GM18909 (cell line): ENCODE results near the gene TRPV4.
"Not testable (repeated sequence)": the region's sequence is repeated elsewhere in the genome, so short reads cannot be mapped to it uniquely, and the experiment has no call there.

Experiments
- ATAC-seq: cut with Tn5 transposase; IDR thresholded peaks from one replicate; pipeline ENCODE4 v1.9.1; 2021; ENCODE audit warnings: mild to moderate bottlenecking; ENCODE audit not compliant: unreplicated experiment, poor library complexity

The TRPV4 gene

GRCh38 chr12:109861689-109862314 lies 28.6 kb upstream of the TRPV4 start:
- no peak for ATAC-seq

DNA sequence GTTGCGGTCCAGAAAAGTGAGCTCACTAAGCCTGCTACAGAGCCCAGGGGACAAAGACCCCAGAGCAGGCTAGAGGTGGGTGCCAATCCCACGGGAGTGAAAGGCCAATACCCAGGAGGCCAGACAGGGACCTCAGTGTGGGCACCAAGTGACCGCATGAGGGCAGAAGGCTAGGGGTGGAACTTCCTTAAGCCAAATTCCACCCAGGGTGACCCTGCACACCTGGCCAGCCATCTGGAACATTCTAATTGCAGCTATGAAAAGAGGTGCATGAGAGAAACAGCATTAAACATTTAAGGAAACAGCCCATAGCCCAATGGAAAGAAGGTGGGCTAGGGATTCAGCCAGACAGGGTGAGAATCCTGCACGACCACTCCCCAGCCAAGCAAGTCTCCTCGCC lies 27.8 kb upstream of the TRPV4 start:
- no peak for ATAC-seq

DNA sequence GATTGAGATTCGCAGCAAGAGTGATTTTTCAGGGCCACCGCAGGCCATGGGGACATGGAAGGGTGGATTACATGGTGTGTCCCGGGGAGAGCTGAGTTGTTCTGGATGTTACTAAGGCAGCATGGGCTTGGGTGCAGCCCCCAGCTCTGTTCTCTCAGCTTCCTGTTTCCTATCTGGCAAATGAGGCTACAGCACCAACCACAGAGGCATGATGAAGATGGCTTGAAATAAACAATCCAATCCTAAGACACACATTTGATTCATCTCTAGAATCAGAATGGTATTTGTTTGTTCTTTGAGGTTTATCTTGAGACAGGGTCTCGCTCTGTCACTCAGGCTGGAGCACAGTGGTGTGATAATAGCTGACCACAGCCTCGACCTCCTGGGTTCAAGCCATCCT lies 25.6 kb upstream of the TRPV4 start:
- ATAC-seq: no peak

DNA sequence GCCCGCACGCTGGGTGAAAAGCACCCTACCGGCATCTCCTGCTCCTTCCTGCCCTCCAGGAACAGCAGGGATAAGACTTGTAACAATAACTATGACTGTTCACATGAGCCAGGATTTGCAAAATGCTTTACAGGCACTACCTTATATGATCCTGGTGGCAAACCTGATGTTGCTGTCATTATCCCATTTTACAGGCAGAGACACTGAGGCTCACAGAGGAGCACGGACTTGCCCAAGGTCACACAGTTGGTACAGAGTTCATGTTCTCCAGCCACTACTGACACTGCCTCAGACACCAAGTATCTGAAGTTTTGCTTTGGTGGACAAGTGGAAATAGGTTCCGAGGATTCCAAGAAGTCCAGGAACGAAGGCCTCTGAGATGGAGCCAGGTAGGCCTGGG lies 24.5 kb upstream of the TRPV4 start:
- no peak for ATAC-seq

DNA sequence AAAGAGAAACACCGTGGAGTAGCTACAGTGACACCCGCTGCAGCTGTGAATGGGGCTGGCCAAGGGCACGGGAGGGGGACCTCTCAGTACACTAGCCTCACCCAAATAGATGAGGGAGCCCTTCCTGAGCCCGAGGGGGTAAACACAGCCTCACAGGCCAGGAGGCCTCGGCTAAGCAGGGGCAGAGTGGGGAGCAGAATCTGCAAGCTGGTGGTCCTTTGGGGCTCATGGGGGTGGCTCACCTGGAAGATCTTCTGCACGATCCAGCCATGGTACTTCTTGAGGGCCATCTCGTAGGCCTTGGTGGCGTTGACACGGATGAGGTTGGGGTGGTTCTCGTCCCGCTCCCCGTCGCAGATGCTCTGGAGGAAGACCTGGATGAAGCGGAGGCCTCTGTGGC lies 22.2 kb upstream of the TRPV4 start:
- no peak for ATAC-seq

GRCh38 chr12:109850518-109850917 lies 17.3 kb upstream of the TRPV4 start:
- ATAC-seq: not testable (repeated sequence)

DNA sequence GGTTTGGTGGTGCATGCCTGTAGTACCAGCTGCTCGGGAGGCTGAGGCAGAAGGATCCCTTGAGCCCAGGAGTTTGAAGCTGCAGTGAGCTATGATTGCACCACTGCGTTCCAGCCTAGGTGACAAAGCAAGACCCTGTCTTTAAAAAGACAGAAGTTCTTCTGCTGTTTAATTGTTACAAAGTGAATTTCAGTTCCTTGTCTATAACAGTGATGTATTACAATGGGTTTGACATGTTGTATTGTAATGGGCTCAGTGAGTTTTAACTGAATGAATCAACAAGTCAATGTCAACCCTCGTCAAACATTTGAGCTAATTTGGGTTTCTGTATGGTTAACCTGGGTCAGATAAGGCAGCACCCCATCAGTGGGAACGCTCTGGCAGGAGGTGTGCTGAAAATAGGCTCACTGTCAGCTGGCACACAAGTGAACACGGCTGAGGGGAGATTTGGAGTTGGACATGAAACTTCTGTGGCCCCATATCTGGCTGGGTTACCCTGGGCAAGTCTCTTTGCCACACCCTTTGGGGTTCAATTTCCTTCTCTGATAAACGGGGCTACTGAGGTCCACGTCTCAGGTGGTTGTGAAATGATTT lies 14.0 kb upstream of the TRPV4 start:
- no peak for ATAC-seq

- no peak for ATAC-seq
Measured at GRCh38 chr12:109845824-109846205, 12.6 kb upstream of the TRPV4 start.

DNA sequence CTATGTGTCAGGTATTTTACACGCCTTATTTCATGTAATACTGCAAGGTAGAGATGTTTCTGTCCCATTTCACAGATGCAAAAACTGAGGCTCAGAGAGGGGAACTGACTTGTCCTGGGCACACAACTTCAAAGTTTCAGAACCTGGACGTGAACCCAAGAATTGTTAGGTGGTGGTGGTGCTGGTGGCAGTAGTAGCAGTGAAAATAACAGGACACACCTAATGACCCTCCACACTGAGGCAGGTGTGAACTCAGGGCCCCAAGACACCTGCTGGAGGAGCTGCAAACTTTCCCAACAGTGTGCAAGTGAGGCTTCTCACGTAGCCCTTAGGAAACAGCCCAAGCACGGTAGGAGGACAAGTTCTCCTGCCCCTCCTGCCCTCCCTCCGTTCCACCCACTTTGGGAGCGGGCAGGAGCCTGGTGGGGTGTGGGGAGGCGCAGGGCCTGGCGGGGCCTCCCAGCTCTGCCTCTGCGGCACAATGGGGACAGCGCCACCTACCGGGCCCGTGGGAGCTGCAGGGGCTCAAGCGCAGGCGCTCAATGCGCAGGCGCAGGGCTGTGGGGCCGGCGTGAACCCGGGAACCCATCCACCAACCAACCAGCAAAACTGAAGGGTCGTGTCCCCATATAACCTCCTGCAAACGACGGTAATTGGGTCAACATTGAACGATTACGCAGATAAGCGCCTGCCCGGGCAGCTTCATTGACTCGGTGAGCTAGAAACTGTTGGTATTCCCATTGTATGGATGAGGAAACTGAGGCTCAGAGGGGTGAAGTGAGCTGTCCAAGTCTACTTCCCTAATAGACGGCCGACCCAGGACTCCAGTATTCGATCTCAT lies 12.0 kb upstream of the TRPV4 start:
- peak; percentile 77 for ATAC-seq

- no peak for ATAC-seq
Measured at GRCh38 chr12:109844091-109844490, 10.9 kb upstream of the TRPV4 start.

DNA sequence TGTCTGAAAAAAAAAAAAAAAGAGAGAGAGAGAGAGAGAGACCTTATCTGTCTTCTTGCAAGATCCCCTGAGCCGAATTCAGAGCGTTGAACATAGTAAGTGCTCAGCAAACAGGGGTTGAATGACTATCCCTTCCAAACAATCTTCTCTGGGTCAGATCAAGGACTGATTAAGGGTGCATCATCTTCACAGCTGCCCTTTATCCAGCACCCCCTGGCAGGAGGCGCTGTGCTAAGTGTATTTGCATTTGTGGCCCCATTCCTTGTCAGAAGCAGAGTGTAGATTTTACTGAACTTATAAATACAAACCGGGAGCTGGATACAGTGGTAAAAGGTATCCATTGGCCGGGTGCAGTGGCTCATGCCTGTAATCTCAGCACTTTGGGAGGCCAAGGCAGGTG lies 8.8 kb upstream of the TRPV4 start:
- ATAC-seq: no peak

DNA sequence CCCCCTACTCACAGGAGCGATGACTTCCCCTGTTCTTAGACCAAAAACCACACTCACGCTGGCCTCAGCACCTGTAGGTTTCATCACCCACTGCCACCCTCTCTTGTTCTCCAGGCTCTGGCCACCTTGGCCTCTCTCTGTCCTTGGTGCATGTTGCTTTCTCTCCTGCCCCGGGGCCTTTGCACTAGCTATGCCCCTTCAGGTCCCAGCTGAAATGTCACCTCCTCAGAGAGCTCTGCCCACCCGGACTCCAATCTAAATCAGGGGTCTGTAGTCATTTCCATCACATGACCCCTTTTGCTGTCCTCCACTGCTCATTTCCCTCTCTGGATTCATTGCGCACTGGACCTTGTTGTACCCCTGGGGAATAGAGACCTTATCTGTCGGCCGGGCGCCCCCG lies 8.2 kb upstream of the TRPV4 start:
- ATAC-seq: no peak

DNA sequence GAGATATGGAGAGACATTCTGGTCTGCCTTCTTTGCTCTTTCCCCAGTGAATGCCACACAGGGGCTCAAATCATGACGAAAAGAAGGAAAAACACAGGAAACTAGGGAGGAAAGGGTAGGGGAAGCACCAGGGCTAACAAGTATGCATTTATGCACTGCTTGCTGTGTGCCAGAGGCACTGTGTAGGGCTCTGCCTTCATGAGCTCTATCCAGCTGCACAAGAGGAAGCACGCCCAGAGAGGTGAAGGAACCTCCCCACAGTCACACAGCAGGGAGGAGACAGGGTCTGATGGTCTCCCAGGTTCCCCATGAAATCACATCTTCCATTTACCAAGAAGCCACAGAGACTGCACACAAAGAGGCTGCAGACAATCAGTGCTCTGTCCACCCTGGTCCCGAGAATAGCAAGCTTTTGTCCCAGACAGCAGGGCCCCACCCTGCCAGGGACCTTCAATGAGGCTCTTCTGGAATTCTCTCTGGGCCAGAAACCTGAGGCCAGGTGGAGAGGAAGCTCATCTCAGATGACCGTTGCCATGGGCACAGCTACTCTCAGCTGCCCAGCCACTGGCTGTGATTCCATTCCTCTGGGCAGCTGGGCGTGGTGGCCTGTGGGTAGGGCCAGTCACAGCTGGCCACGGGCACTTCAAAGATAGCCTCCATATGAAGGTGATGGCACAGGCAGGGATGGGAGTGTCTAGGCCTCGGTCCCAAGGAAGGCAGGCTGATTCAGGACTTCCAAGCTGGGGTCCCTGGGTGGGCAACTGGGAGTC lies 7.3 kb upstream of the TRPV4 start:
- no peak for ATAC-seq

- no peak for ATAC-seq
Measured at GRCh38 chr12:109839444-109839843, 6.2 kb upstream of the TRPV4 start.

- no peak for ATAC-seq
Measured at GRCh38 chr12:109836916-109837315, 3.7 kb upstream of the TRPV4 start.

GRCh38 chr12:109835827-109836226 lies 2.6 kb upstream of the TRPV4 start:
- ATAC-seq: no peak

GRCh38 chr12:109832541-109833306 lies 474 bp downstream of the TRPV4 start:
- ATAC-seq: no peak

DNA sequence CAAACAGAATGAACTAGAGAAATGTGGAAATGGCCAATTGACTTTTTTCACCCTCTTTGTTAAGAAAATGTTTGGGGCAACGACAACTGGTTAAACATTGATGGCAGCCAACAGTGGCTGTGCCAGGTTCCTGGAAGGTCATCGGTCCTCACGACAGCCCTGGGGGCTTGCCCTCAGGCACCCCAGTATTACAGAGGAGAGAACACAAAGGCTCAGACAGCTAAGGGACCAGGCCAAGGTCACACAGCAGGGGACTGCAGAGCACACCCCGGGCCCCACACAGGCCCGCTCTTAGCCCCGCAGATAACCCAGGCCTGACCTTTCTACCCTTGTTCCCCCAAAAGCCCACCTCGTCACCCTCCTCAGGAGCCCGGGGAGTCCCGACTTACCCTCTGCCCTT lies 1.3 kb downstream of the TRPV4 start:
- no peak for ATAC-seq

DNA sequence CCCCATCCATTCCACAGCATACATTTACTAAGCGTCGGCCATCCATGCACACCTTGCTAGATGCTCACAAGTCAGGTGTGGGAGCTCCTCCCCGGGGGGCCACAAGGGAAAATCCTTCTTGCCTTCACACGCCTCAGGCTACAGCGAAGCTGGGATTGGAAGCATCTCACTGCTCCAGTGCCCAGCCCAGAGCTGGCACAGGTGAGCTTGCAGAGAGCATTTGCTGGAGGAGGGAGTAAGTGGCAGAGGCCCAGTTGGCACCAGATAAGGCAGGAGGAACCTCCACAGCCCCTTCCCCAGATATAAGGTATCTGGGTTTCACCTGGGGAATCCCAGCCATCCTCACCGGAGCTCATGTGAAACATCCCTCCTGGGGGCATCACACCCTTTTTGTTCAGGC lies 1.8 kb downstream of the TRPV4 start:
- ATAC-seq: no peak

DNA sequence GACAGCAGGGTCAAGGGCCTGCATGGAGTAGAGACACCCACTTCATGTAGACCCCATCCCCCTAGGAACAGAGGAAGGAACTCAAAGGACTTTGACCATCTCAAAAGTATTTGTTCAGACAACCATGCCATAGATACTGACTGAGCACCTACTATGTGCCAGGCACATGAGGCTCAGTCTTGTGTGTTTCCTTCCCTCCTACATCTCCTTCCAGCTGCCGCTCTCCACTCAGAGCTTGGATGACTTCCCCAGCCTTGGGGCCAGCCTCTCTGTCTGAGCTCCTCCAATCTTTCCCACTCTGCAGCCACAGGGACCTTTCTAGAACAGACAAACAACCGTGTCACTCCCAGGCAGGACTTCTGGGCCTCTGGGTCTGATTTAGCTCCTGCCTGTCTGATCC lies 2.5 kb downstream of the TRPV4 start:
- no peak for ATAC-seq
